Renal cortex interstitium (tissue), 15 donors: ENCODE data around the gene MIAT. TPM values are rescaled to one million over a fixed set of nuclear protein-coding genes. Genes with fewer than 3 reads are reported as not detected.
"Not testable (repeated sequence)": the region's sequence is repeated elsewhere in the genome, so short reads cannot be mapped to it uniquely, and the experiment has no call there.

ENCODE experiments used
- DNase-seq, 11 donors: peaks; one replicate each; pipeline ENCODE4 v3.0.0-alpha.2; 2013; ENCODE audit warnings: low read depth in 9 of 11, low spot score in 4 of 11; ENCODE audit errors: extremely low read depth in 1 of 11
- long read RNA-seq, 16 experiments: transcript quantifications; one replicate each; lab custom pipeline, GENCODE V29; 2026
- polyA plus RNA-seq, 3 donors: library from polyadenylated mRNA; unstranded; fragments of 120-200 nt; gene quantifications; one replicate each; pipeline ENCODE4 v1.2.1, GENCODE V29; 2013; ENCODE audit not compliant: insufficient read length in 3 of 3

Gene MIAT
- under 1 TPM; 0.47 to 0.85 (median 0.52) TPM for polyA plus RNA-seq
- long read RNA-seq, donor 1: 0 reads
- long read RNA-seq, donor 2: 0 reads
- long read RNA-seq, donor 3: 0 reads
- long read RNA-seq, donor 4: 0 reads
- long read RNA-seq, donor 5: 0 reads
- long read RNA-seq, donor 6: 0 reads
- long read RNA-seq, donor 7: 0 reads
- long read RNA-seq, donor 8: 0 reads
- long read RNA-seq, donor 9: 0 reads
- long read RNA-seq, donor 10: 0 reads
- long read RNA-seq, donor 11: 0 reads
- long read RNA-seq, donor 12: 0 reads
- long read RNA-seq, donor 13: 0 reads
- long read RNA-seq, donor 14: 0 reads
- long read RNA-seq, donor 15: 0 reads
- long read RNA-seq, donor 16: 0 reads

DNA sequence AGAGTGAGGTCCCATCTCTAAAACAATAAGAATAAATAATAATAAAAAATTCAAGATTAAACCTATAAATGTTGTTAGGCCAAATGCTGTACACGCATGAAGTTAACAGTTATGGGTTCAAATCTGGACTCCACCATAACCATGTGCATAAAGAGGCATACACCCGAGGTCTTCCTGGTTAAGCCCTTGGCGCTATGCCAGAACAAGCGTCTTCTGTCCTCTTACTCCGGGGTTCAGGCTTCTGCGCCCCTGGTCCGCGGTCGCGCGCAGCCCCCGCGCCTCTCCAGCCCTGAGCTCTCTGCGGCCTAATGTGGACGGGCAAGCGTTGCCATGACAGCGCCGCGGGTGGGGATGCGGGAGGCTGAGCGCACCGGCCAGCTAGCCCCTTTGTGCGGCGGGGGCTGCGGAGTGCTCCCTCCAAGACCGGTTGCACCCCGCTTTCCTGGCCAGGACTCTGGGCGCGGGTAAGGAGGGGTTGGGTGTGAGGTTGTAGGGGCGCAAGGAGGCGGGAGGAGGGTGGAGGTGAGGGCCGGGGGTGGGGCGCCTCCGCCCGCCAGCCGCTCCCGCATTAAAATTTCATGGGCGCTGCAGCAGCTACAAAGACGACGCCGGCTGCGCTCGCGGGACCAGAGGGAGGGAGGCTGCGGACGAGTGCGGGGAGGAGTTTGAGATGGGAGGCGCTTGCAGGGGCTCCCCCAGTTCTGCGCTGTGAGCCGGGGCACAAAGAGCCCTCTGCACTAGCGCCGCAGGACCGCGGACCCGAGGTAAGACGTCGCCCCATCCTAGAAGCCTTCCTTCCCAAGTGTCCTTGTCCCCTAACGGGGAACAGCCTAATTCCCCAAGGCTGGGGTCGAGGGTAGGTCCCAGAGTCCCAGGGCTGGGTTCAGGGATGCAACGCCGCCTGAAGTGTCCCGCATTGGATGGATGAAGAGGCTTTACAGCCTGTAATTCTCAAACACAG is at the start of gene MIAT:
MIAT (plus strand) TSS at position 698 of the 961 bp plus-strand sequence.
- no peak for DNase-seq

DNA sequence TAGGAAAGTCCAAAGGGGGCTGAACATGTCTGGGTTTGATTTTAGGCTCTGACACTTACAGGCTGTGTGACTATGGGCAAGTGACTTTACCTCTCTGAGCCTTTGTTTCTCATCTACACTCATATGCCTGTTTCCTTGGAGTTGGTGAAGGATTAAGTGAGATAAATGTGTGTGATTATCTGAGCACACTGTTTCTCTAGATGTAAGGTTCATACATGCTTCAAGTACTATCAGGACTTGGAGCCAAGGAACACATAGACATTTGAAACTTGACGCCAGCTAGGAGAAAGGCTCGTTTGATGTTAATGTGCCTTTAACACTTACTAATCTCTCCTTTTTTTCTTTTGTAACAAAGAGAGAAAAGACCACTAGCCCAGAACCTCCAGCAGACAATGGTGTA is 49.3 kb upstream of the MIAT start:
- no peak for DNase-seq

DNA sequence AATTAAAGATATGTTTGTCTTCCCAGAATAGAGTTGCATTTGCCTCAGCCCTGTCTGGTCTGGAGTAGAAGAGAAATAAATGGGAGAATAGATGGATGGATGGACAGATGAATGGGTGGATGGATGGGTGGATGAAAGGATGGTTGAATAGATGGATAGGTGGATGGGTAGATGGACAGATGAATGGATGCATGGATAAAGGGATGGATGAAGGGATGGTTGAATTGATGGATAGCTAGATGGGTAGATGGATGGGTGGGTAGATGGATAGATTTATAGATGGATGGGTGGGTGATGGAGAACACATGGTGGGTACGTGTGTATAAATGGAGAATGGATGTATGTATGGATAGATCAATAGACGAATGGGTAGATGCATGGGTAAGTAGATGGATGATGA is 48.1 kb upstream of the MIAT start:
- no peak for DNase-seq

DNA sequence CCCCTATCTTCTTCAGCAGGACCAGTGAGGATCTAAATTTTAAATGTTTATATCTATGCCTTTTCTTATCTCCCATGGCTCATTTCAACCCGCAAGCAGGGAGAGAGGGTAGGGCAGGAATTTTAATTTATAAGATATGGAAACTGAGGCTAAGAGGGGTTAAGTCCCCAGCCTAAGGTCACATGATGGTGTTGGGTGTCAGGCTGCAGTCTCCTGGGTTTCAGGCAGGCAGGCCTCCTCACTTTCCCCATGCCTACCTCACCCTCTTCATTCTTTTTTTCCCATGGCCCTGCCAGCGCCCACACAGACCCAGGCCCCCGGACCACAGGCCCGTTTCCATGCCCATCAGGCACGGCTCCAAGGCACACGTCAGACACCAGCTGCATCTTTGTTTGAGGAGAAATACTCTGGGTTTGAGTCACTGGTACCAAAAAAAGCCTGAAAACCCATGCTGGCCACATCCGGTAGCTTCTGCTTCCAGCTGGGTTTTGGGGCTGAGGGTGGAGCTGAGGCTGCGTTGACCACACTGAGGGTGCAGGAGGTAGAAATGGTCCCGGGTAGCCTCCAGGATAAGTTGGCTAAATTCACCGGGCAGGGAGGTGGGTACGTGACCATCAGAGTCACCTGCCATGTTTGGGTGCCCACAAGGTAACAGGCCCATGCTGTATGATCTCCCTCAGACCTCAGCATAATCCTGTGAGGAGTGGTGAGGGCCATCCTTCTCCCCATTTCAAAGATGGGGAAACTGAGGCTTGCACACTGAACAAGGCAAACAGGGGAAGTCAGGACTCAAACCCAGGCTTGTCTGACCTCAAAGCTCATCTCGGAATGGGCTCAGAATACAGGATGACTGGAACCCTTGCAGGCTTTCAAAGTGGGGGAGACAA is 47.1 kb upstream of the MIAT start:
- DNase-seq: no peak

DNA sequence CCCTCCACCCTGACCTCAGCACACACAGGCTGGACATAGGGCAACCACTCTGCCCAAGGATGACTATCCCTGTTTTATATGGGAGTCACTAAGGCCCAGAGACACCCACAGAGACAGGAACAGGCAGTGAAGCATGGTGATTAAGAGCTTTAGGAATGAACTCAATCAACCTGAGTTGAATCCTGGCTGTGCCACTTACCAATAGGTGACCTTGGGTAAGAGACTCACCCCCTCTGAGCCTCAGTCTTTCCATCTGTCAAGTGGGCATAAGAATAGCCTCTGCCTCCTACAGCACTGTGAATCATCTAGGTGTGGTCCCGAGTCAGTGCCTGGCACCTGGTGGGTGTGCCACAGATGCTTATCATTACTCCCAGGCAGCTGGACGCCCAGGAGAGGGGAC is 46.4 kb upstream of the MIAT start:
- no peak for DNase-seq

DNA sequence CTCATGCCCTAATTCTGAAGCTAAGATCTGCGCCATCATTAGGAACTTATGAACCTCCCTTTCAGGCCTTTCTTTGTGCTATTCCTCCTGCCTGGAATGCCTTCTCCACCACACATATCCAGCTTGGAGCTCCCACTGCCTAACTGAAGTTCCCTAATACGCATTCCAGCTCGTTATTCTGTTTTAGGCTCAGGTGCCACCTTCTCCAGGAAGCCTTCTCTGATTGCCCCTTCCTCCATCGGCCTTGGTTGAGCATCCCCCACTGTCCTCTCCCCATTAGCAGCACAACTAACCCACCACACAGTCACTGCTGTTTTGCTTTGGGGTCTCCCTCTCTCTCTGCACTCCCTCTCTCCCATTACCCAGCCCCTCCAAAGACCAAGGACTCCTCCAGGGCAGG is 44.7 kb upstream of the MIAT start:
- no peak for DNase-seq

DNA sequence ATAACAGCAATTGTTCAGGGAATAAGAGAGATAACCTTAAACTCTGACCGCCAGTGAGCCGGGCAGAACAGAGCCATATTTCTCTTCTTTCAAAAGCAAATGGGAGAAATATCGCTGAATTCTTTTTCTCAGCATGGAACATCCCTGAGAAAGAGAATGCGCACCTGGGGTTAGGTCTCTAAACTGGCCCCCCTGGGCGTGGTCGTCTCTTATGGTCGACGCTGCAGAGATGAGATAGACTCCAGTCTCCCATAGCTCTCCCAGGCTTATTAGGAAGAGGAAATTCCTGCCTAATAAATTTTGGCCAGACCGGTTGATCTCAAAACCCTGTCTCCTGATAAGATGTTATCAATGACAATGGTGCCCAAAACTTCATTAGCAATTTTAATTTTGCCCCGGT is 43.6 kb upstream of the MIAT start:
- DNase-seq: not testable (repeated sequence)

DNA sequence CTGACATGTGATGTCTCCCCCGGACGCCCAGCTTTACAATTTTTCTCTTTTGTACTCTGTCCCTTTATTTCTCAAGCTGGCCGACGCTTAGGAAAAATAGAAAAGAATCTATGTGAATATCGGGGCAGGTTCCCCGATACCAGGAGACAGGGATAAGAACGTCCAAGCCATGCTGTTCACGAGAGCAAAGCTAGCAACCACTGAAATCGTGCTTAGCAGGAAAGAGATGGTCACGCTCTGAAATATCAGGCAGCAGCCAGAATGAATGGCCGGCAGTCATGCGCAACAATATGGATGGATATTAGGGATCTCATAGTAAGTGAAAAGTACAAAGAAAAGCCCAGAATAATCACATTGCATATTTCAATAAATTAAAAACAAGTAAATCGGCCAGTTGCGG is 43.1 kb upstream of the MIAT start:
- DNase-seq: no peak

DNA sequence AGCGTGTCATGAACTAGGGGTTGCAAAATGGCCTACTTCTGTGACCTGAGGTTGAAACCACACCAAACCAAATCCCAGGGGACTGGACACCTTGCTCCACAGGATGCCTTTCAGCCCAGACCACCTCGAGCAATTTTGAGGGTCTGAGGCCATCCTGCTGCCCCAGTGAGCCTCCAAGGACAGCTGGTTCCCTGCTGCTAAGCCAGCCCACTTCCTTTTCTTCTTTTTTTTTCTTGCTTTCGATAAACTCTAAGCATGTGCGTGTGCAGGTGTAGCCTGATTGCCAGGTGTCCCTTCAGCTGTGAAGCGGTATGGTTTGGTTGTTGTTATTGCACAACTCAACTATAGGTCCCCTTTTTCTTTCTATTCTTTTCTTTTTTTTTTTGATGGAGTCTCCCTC is 42.2 kb upstream of the MIAT start:
- no peak for DNase-seq

DNA sequence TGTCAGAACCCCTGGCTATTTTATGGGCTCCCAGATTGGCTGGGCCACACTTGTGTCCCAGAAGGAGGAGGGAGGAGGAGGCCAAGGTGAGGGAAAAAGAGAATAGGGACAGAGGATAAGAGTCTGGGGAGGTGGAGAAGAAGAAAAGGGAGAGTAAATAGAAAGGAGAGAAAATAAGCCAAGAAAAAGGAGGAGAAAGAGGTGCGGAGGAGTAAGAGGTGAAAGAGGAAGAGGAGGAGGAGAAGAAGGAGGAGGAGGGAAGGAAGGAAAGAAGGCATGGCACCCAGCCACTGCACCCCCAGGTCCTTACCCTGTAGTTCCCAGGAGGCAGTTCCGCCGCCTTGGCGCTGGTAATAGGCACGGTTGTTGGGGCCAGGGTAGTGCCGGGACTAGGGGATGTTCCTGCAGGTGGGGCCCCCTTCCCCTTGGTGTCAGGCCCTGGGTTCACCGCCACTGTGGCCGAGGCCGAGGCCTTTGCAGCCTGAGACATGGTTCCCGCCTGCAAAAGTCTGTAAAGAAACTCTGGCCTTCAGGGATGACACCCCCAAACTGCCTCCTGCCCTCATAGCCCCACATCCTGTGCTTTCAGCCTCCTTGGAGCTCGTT is 41.5 kb upstream of the MIAT start:
- no peak for DNase-seq

DNA sequence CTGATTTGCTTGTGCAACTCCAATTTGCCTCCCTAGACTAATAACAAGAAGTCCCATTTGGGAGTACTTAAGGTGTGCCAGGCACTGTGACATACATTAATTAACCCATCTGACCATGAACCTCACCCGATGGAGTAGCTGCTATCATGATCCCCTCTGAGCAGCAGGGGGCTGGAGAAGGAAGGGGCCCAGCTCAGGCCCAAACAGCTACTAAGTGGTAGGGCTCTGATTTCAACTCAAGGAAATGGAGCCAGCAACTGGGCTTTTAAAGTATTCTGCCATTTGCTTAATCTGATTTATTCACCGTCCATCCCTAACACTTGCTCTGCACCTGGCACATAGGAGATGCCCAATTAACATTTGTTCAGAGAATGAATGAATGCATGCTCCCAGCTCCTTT is 40.7 kb upstream of the MIAT start:
- DNase-seq: no peak

DNA sequence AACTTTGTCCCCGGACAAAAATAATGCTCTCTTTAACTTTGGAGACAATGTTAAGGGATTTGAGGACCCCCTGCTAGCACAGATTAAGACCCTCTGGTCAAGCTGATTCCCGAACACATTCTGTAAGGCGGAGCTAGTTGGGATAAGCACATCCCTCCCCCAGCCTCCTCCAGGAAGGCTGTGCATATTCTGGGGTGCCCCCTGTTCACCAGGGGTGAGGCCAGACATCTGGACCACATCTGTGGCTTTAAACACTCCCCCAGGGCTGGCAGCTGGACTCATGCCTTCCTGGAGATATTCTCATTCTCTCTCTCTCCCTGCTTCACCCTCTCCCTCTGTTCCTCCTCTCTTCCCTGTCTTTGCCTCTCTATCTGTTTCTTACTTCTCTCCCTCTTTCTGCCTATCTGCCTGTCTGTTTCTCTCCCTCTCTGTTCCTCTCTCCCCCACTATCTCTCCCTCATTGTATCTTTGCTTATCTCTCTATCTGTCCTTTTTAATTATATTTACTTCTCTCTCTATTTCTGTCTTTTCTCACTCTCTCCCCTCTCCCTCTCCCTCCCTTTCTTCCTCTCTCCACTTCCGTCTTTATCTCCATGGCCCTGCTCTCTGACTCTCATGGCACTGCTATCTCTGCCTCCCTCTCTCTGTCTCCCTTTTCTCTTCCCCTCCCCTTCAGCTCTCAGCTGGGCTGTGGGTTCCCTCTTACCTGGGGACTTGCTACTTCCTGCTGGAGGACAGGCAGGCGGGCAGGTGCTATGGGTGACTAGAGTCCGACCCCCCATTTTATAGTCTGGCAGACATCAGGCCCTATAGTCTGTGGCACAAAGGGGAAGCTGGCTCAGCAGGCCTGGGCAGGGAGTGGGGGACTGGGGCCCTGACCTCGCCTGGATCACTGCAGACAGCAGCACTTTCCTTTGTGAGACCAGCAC is 39.9 kb upstream of the MIAT start, which contains the start of gene CRYBB1:
CRYBB1 (minus strand) TSS at position 757 of the 929 bp plus-strand sequence. CDS start 1,708 bp downstream, outside the sequence.
- no peak for DNase-seq

DNA sequence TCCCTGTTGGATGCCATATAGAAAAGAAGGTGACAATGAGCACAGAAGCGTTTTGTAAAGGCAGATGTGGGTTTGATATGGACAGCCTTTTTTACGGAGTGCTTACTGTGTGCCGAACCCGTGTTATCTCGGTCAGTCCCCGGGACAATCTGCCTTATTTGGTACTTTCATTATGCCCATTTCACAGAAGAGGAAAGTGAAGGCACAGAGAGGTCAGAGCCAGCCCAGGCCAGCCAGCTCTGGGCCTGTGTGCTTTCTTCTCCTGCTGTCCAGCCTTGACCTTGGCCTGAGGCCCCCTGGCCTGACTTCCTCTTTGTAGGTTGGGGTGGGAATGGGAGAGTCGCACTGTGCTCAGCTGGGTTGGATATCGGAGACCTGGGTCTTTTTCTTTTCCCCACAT is 38.9 kb upstream of the MIAT start:
- DNase-seq: no peak

DNA sequence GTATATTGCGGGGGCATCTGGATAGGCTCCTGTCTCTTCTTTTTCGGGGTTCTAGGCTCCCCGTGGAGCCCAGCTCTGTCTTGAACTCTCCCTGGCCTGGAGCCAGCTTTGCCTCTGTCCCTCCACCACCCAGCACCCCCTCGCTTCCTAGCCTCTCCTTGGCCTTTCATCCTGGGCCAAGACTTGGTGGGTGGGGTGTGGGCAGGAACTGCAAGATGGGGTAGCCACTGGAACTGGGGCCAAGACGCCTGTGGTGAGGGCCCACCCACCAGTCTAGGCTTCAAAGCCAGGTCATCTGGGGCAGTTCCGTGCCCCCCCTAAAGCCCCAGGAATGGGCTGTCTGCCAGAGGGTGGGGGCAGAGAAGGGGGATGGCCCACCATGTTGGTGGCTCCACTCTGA is 37.9 kb upstream of the MIAT start:
- DNase-seq: no peak

DNA sequence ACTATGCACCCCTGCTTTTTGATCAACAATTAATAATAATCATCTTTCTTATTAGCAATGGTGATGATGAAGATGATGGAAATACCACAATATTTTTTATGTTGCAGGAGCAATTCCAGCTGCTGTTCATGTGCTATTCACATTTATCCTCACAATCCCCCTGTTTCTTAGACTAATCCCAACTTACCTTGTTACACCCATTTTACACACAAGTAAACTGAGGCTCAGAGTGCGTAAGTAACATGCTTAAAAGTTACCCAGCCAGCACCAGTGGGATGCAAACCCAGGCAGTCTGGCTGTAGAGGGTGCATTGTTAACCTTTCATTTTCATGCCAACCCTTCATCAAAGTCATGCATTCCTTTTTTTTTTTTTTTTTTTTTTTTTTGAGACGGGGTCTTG is 37.2 kb upstream of the MIAT start:
- no peak for DNase-seq

DNA sequence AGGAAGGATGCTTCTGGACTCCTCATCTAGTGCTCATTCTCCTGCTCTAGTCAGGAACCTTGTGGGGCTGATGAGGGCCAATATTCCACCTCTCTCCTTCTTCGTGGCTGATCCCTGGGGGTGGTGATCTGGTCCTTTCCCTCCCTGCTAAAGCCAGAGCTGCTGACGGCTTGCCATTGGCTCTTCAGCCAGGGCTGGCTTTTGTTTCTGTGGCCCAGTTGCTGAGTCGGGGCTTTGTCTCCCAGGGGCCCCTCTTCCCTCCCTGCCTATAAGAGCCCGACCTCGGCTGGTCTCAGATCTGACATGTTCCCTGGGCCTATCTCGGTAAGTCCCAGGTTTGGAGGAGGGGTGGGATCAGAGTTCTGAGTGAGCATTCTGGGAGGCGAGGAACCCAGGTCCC is 35.7 kb upstream of the MIAT start, which contains the start of gene CRYBA4:
CRYBA4 (plus strand) TSS at position 301 of the 400 bp plus-strand sequence. CDS start 634 bp downstream, outside the sequence.
- DNase-seq: no peak

DNA sequence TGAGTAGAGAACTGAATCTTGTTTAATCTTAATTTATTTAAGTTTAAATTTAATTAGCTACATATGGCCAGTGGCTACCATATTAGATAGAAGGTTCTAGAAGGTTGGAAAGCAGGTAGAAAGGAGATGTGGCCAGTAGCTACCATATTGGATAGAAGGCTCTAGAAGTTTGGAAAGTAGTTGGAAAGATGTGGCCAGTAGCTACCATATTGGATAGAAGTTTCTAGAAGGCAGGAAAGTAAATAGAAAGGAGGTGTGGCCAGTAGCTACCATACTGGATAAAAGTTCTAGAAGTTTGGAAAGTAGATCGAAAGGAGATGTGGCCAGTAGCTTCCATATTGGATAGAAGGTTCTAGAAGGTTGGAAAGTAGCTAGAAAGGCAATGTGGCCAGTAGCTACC is 33.4 kb upstream of the MIAT start:
- no peak for DNase-seq

DNA sequence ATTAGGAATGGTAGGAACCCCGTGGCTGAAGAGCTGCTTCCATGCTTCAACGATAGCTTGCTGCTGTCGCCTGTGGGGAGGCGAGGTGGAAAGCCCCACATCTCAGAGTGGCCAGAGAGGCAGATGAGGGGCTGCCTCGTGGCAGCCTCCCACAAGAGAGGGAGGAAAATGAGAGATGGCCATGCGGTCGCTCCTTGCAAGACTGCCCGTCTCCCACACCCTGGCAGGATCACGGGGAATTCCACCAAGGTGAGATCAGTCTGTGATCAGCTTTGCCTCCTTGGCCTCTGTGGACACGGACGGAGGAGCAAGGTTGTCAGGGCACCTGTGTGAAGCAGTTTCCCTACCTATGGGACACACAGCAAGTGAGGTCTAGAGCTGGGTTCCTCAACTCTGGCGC is 32.6 kb upstream of the MIAT start:
- no peak for DNase-seq
